GM12878 (cell line): ENCODE measurements around the gene OR7G2.

ENCODE experiments used
- BRCA1 ChIP-seq: IDR thresholded peaks from 2 replicates; pipeline ENCODE4 v1.6.1; 2011; ENCODE audit warnings: low read depth, low read length, improper control_type of control experiment
- CBX3 ChIP-seq: fragments of 200-600 bp; sonication (generic); IDR thresholded peaks from 2 replicates; pipeline ENCODE4 v1.6.1; 2016; ENCODE audit warnings: low read depth, borderline replicate concordance
- ETV6 ChIP-seq, 2 experiments: fragments of 450-650 bp in 1 of 2; IDR thresholded peaks in 1 of 2; conservative IDR thresholded peaks in 1 of 2; 2 replicates each; pipeline ENCODE4 v1.6.1; 2014; ENCODE audit warnings: antibody characterized with exemption in 1 of 2, borderline replicate concordance in 1 of 2, low read depth in 1 of 2, mild to moderate bottlenecking in 1 of 2, moderate library complexity in 1 of 2
- FOS ChIP-seq: IDR thresholded peaks from 3 replicates; pipeline ENCODE4 v1.6.1; 2011; ENCODE audit warnings: borderline replicate concordance; ENCODE audit not compliant: insufficient read length; ENCODE audit errors: extremely low read depth
- JUNB ChIP-seq: IDR thresholded peaks from 2 replicates; pipeline ENCODE4 v1.6.1; 2016; ENCODE audit warnings: antibody characterized with exemption, mild to moderate bottlenecking
- JUND ChIP-seq: IDR thresholded peaks from 2 replicates; pipeline ENCODE4 v1.6.1; 2012; ENCODE audit warnings: low read depth, mild to moderate bottlenecking, low read length, improper control_type of control experiment, moderate library complexity
- NR2F1 ChIP-seq: fragments of 450-650 bp; conservative IDR thresholded peaks from 2 replicates; pipeline ENCODE4 v1.6.1; 2017; ENCODE audit warnings: mild to moderate bottlenecking
- RCOR1 ChIP-seq: conservative IDR thresholded peaks from 2 replicates; pipeline ENCODE4 v1.6.1; 2012; ENCODE audit warnings: low read depth, low read length, improper control_type of control experiment
- ZSCAN29 ChIP-seq: fragments of 450-650 bp; IDR thresholded peaks from 2 replicates; pipeline ENCODE4 v1.6.1; 2017; ENCODE audit warnings: mild to moderate bottlenecking, moderate library complexity
- TF ChIP-seq, protein P1 (sequence below): IDR thresholded peaks from 2 replicates; pipeline ENCODE4 v1.6.1; 2011; ENCODE audit warnings: mild to moderate bottlenecking, low read depth, low read length, moderate library complexity; ENCODE audit not compliant: insufficient replicate concordance
- TF ChIP-seq, protein P2 (sequence below): fragments of 450-650 bp; IDR thresholded peaks from 2 replicates; pipeline ENCODE4 v1.6.1; 2017; ENCODE audit warnings: mild to moderate bottlenecking, moderate library complexity
- TF ChIP-seq, protein P3 (sequence below): fragments of 150-350 bp; IDR thresholded peaks from 2 replicates; pipeline ENCODE4 v1.6.1; 2016; ENCODE audit warnings: low read depth, low read length
- TF ChIP-seq, protein P4 (sequence below): fragments of 450-650 bp; IDR thresholded peaks from 2 replicates; pipeline ENCODE4 v1.6.1; 2016; ENCODE audit warnings: mild to moderate bottlenecking

DNA sequence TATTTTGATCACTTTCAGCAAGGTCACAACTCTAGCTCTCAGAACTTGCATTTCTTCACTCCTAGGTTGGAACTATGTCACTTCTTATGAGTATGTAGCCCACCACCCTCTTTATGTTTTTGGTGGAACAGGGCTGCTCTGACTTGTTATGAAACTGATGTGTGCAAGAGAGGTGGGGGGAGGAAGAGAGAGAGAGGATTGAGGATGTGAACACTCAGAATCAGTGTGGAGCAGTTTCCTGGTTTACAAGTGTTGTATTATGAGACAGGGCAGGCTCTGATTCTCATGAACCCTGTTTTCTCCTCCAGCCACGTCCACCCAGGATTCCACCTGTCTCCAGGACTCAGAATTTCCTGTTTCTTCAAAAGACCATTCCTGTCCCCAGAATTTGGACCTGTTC lies 49.0 kb upstream of the OR7G2 start:
- TF ChIP-seq ETV6 (conservative IDR thresholded peaks at IDR 0.05 in 1 of 2, IDR thresholded peaks at IDR 0.05 in 1 of 2; ENCODE audit: borderline replicate concordance in 1 of 2, low read depth in 1 of 2) = no peak
- TF ChIP-seq BRCA1 = no peak
- TF ChIP-seq, protein P1, sequence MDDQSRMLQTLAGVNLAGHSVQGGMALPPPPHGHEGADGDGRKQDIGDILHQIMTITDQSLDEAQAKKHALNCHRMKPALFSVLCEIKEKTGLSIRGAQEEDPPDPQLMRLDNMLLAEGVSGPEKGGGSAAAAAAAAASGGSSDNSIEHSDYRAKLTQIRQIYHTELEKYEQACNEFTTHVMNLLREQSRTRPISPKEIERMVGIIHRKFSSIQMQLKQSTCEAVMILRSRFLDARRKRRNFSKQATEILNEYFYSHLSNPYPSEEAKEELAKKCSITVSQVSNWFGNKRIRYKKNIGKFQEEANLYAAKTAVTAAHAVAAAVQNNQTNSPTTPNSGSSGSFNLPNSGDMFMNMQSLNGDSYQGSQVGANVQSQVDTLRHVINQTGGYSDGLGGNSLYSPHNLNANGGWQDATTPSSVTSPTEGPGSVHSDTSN = no peak
- no peak for TF ChIP-seq CBX3
- no peak for TF ChIP-seq FOS
- no peak for TF ChIP-seq RCOR1
- TF ChIP-seq, protein P2, sequence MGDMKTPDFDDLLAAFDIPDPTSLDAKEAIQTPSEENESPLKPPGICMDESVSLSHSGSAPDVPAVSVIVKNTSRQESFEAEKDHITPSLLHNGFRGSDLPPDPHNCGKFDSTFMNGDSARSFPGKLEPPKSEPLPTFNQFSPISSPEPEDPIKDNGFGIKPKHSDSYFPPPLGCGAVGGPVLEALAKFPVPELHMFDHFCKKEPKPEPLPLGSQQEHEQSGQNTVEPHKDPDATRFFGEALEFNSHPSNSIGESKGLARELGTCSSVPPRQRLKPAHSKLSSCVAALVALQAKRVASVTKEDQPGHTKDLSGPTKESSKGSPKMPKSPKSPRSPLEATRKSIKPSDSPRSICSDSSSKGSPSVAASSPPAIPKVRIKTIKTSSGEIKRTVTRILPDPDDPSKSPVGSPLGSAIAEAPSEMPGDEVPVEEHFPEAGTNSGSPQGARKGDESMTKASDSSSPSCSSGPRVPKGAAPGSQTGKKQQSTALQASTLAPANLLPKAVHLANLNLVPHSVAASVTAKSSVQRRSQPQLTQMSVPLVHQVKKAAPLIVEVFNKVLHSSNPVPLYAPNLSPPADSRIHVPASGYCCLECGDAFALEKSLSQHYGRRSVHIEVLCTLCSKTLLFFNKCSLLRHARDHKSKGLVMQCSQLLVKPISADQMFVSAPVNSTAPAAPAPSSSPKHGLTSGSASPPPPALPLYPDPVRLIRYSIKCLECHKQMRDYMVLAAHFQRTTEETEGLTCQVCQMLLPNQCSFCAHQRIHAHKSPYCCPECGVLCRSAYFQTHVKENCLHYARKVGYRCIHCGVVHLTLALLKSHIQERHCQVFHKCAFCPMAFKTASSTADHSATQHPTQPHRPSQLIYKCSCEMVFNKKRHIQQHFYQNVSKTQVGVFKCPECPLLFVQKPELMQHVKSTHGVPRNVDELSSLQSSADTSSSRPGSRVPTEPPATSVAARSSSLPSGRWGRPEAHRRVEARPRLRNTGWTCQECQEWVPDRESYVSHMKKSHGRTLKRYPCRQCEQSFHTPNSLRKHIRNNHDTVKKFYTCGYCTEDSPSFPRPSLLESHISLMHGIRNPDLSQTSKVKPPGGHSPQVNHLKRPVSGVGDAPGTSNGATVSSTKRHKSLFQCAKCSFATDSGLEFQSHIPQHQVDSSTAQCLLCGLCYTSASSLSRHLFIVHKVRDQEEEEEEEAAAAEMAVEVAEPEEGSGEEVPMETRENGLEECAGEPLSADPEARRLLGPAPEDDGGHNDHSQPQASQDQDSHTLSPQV = no peak
- TF ChIP-seq, protein P3, sequence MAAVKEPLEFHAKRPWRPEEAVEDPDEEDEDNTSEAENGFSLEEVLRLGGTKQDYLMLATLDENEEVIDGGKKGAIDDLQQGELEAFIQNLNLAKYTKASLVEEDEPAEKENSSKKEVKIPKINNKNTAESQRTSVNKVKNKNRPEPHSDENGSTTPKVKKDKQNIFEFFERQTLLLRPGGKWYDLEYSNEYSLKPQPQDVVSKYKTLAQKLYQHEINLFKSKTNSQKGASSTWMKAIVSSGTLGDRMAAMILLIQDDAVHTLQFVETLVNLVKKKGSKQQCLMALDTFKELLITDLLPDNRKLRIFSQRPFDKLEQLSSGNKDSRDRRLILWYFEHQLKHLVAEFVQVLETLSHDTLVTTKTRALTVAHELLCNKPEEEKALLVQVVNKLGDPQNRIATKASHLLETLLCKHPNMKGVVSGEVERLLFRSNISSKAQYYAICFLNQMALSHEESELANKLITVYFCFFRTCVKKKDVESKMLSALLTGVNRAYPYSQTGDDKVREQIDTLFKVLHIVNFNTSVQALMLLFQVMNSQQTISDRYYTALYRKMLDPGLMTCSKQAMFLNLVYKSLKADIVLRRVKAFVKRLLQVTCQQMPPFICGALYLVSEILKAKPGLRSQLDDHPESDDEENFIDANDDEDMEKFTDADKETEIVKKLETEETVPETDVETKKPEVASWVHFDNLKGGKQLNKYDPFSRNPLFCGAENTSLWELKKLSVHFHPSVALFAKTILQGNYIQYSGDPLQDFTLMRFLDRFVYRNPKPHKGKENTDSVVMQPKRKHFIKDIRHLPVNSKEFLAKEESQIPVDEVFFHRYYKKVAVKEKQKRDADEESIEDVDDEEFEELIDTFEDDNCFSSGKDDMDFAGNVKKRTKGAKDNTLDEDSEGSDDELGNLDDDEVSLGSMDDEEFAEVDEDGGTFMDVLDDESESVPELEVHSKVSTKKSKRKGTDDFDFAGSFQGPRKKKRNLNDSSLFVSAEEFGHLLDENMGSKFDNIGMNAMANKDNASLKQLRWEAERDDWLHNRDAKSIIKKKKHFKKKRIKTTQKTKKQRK = no peak
- no peak for TF ChIP-seq ZSCAN29
- no peak for TF ChIP-seq JUND
- TF ChIP-seq, protein P4, sequence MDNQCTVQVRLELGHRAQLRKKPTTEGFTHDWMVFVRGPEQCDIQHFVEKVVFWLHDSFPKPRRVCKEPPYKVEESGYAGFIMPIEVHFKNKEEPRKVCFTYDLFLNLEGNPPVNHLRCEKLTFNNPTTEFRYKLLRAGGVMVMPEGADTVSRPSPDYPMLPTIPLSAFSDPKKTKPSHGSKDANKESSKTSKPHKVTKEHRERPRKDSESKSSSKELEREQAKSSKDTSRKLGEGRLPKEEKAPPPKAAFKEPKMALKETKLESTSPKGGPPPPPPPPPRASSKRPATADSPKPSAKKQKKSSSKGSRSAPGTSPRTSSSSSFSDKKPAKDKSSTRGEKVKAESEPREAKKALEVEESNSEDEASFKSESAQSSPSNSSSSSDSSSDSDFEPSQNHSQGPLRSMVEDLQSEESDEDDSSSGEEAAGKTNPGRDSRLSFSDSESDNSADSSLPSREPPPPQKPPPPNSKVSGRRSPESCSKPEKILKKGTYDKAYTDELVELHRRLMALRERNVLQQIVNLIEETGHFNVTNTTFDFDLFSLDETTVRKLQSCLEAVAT = no peak
- no peak for TF ChIP-seq JUNB
- no peak for TF ChIP-seq NR2F1
